GM21367 (cell line): ENCODE results near the gene SLC38A8.

Experiments
- ATAC-seq: cut with Tn5 transposase; IDR thresholded peaks from one replicate; pipeline ENCODE4 v1.9.1; 2021; ENCODE audit not compliant: unreplicated experiment

The SLC38A8 gene

GRCh38 chr16:84049403-84050060, 6.9 kb upstream of the SLC38A8 start:
- no peak for ATAC-seq

DNA sequence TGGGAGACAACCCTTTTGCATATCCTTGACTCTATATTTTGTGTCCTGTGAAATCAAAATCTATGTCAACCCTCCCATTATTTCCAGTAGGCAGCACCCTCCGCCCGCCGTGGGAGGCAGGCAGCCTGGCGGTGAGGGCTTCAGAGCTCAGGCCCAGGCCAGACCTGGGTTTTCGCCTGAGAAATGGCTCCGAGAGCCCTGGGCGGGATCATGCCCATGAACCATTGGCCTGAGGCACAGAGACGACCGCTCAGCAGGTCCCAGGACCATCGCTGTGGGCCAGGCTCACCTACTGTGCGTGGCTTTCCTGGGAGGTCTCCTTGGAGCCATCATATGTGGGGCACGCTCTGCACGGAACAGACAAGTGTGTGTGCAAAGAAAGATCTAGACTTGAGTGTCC, 6.3 kb upstream of the SLC38A8 start:
- no peak for ATAC-seq

- no peak for ATAC-seq
Measured at GRCh38 chr16:84048270-84048669, 5.7 kb upstream of the SLC38A8 start.

- no peak for ATAC-seq
Measured at GRCh38 chr16:84047626-84048025, 5.0 kb upstream of the SLC38A8 start.

DNA sequence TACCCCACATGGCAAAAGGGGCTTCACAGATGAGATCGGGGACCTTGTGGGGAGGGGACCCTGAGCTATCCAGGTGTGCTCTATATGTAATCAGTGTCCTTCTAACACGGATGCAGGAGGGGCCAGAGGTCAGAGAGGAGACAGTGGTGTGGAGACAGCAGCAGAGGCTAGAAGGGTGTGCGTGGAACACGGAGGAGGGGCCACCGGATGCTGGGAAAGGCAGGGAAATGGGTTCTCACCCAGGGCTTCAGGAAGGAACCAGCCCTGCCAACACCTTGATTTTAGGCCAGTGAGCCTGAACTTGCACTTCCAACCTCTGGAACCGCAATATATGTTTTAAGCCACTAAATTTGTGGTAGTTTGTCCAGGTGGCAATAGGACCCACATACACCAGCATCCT, 4.6 kb upstream of the SLC38A8 start:
- no peak for ATAC-seq

DNA sequence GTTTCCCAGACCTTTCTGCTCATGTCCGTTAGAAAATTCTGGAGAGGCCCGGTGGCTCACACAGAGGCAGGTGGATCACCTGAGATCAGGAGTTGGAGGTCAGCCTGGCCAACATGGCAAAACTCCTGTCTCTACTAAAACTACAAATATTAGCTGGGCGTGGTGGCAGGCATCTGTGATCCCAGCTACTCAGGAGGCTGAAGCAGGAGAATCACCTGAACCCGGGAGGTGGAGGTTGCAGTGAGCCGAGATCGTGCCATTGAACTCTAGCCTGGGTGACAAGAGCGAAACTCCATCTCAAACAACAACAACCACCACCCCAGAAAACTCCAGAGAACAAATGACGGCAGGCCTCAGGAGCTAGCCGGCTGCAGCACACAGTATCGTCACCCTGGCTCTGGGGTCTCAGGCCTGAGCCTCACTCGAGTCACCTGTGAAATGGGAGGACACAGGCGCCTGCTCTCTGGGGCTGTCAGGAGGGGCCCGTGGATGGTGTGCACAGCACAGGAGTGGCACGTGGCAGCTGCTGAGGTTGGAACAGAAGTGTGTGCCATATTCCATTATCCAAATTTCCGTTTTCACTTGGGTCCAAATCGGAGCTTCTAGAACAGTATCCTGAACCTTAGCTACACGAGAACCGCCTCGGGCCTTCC, 3.3 kb upstream of the SLC38A8 start:
- no peak for ATAC-seq

GRCh38 chr16:84045001-84045817, 2.6 kb upstream of the SLC38A8 start:
- no peak for ATAC-seq

DNA sequence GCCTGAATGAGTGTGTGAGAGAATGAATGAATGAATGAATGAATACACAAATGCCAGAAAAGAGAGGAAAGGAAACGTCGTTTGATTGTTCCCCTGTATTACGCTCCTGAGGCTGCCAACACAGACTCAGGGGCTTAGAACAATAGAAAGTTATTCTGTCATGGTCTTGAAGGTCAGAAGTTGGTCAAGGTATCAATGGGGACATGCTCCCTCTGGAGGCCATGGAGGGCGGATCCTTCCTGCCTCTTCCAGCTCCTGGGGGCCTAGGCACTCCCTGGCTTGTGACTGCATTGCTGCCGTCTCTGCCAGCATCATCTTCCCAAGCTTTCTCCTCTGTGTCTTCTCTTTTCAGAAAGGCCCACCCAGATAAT, 1.5 kb upstream of the SLC38A8 start:
- no peak for ATAC-seq

DNA sequence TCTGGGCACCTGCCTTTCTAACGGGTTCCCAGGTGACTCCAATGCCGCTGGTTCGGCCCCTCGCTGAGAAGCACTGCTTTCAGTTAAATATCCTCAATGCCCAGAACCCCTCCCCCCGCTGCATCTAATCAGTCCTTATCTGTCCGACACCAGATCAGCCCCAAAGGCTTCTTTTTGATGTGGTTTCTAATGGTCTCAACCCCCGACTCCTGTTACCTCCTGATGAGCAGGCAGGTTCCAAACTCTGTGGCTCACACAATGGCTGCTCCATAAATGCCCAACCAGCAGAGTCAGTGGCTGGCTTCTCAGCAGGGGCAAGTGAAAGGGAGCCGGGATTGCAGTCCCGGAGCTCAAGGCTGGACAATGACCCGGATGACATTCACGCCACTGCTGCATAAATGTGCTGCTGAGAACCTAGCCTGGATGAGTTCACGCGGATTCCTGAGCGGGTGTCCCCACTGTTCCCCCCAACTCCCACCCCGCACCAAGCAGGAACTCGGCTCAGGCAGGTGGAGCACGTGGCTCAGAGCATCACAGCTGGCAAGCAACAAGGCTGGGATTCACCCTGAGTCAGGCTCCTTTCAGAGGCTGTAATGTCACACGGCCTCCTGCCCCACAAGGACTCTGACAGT, 1.0 kb upstream of the SLC38A8 start:
- no peak for ATAC-seq

- ATAC-seq = no peak
Measured at GRCh38 chr16:84042879-84043485, 387 bp upstream of the SLC38A8 start.

DNA sequence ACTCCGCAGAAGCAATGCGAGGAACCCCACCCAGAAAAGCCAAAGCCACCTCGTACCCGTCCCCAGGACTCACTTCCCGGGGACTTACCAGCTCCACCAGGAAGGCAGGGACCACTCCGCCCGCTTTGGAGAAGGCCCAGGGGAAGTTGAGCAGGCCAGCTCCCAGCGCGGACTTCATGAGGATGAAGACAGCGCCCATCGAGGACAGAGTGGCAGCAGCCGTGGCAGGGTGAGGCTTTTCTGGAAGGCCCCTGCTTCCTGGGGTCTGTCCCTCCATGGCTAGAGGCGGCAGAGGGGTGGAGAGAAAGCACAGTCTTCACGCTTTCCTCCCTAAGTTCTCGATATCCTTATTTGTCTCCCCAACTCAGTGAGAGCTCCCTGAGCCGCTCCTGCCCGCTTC, 714 bp downstream of the SLC38A8 start:
- no peak for ATAC-seq

GRCh38 chr16:84040823-84041820, 1.5 kb downstream of the SLC38A8 start:
- no peak for ATAC-seq

DNA sequence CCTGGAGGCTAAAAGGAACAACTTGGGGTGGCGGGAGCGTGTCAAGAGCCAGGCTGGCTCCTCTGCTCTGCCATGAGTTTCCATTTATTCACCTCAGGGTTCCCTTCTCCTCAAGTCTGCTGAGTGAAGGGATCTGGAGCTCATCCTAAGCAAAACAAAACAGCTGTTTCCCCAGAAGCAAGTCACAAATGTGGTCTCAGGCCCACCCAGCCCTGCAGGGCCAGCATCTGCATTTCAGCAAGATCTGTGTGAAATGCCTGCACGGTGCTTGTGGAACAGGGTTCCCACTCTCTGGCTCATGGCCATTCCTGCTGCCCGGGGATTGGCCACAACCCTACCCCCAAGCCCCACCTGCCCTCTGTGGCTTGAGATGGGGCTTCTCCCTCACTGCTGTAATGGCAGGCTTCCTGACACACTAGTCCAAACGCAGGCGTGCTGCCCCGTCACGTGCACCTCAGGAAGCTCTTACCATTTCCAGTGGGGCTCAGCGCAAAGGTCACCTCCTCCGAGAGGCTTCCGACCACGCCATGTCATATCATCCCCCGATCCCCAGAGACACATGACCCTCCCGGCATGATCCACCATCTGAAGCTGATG, 2.3 kb downstream of the SLC38A8 start:
- ATAC-seq = no peak

GRCh38 chr16:84039696-84040095, 2.9 kb downstream of the SLC38A8 start:
- no peak for ATAC-seq

- no peak for ATAC-seq
Measured at GRCh38 chr16:84038469-84038868, 4.1 kb downstream of the SLC38A8 start.

- no peak for ATAC-seq
Measured at GRCh38 chr16:84036982-84037425, 5.6 kb downstream of the SLC38A8 start.

DNA sequence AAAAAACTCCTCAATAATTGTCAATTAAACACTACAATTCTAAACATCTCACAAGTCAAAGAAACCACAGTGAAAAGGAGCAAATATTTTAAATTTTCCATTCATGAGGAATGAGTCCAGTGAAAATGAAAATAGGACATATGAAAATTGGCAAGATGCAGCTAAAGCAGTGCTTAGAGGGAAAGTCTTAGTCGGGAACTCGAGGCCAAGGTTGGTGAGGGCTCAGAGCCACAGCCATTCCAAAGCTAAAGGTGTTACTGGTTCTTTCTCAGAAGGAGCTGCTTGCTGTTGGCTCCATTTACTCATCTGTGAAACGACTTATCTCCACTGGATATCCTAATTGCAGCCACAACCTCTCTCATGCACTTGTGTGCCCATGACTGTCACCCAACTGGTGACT, 6.5 kb downstream of the SLC38A8 start:
- ATAC-seq = no peak

GRCh38 chr16:84034516-84034915, 8.1 kb downstream of the SLC38A8 start:
- no peak for ATAC-seq
